Activated T-helper 9 cell treated with anti-CD3 and anti-CD28 coated beads, Interleukin-2, amount 50 U/mL, for 16 hours (primary cell): ENCODE measurements around the gene LPCAT1.
"Not testable (repeated sequence)": the region's sequence is repeated elsewhere in the genome, so short reads cannot be mapped to it uniquely, and the experiment has no call there.

ENCODE experiments used
- DNase-seq: peaks from one replicate; pipeline ENCODE4 v3.0.0-alpha.2; 2020; ENCODE audit warnings: low read depth

The LPCAT1 gene

GRCh38 chr5:1541702-1542400 lies 18.1 kb upstream of the LPCAT1 start:
- no peak for DNase-seq

- no peak for DNase-seq
Observed at GRCh38 chr5:1540831-1541701, 17.3 kb upstream of the LPCAT1 start.

- no peak for DNase-seq
Observed at GRCh38 chr5:1540166-1540565, 16.4 kb upstream of the LPCAT1 start.

GRCh38 chr5:1539393-1540161 lies 15.8 kb upstream of the LPCAT1 start:
- not testable (repeated sequence) for DNase-seq

GRCh38 chr5:1538741-1539392 lies 15.1 kb upstream of the LPCAT1 start:
- no peak for DNase-seq

- DNase-seq, result no peak
Observed at GRCh38 chr5:1538276-1538675, 14.5 kb upstream of the LPCAT1 start.

GRCh38 chr5:1537603-1538154 lies 13.9 kb upstream of the LPCAT1 start:
- no peak for DNase-seq

- no peak for DNase-seq
Observed at GRCh38 chr5:1536871-1537602, 13.3 kb upstream of the LPCAT1 start.

- DNase-seq, result peak; percentile 56
Observed at GRCh38 chr5:1536322-1536845, 12.6 kb upstream of the LPCAT1 start.

GRCh38 chr5:1535646-1536045 lies 11.9 kb upstream of the LPCAT1 start:
- DNase-seq, result no peak

- no peak for DNase-seq
Observed at GRCh38 chr5:1532384-1532783, 8.6 kb upstream of the LPCAT1 start.

GRCh38 chr5:1529498-1529897 lies 5.7 kb upstream of the LPCAT1 start:
- DNase-seq, result no peak

GRCh38 chr5:1527533-1528205 lies 3.9 kb upstream of the LPCAT1 start:
- DNase-seq, result no peak

- DNase-seq, result no peak
Observed at GRCh38 chr5:1526681-1527131, 2.9 kb upstream of the LPCAT1 start.

GRCh38 chr5:1526190-1526631 lies 2.5 kb upstream of the LPCAT1 start:
- no peak for DNase-seq

GRCh38 chr5:1525624-1526189 lies 1.9 kb upstream of the LPCAT1 start:
- DNase-seq, result no peak

GRCh38 chr5:1524799-1525623 lies 1.3 kb upstream of the LPCAT1 start:
- DNase-seq, result no peak

- DNase-seq, result no peak
Observed at GRCh38 chr5:1524481-1524798, 680 bp upstream of the LPCAT1 start.

- no peak for DNase-seq
Observed at GRCh38 chr5:1523480-1523792, 324 bp downstream of the LPCAT1 start.
